Activated T-cell treated with anti-CD3 and anti-CD28 coated beads, Interleukin-2, amount 50 U/mL, for 48 hours (primary cell): ENCODE results near the gene LCP2.

Experiments used
- DNase-seq, 2 experiments: peaks; one replicate each; pipeline ENCODE4 v3.0.0-alpha.2; 2020

Gene LCP2

GRCh38 chr5:170314541-170315095 lies 17.0 kb upstream of the LCP2 start:
- no peak for DNase-seq

- no peak for DNase-seq
Observed at GRCh38 chr5:170313816-170314215, 16.2 kb upstream of the LCP2 start.

- peak; percentile 53 to 61 for DNase-seq
Observed at GRCh38 chr5:170313344-170313743, 15.8 kb upstream of the LCP2 start.

GRCh38 chr5:170312666-170313065 lies 15.1 kb upstream of the LCP2 start:
- DNase-seq: peak; percentile 70 to 79

- no peak for DNase-seq
Observed at GRCh38 chr5:170312301-170312595, 14.7 kb upstream of the LCP2 start.

GRCh38 chr5:170311511-170312300 lies 14.1 kb upstream of the LCP2 start:
- DNase-seq: no peak

GRCh38 chr5:170310256-170310926 lies 12.8 kb upstream of the LCP2 start:
- DNase-seq: no peak

GRCh38 chr5:170308686-170309085 lies 11.1 kb upstream of the LCP2 start:
- no peak for DNase-seq

GRCh38 chr5:170307575-170308465 lies 10.2 kb upstream of the LCP2 start:
- no peak for DNase-seq

GRCh38 chr5:170306381-170306831 lies 8.8 kb upstream of the LCP2 start:
- DNase-seq: no peak

- no peak for DNase-seq
Observed at GRCh38 chr5:170305646-170306025, 8.1 kb upstream of the LCP2 start.

- no peak for DNase-seq
Observed at GRCh38 chr5:170305016-170305645, 7.6 kb upstream of the LCP2 start.

- no peak for DNase-seq
Observed at GRCh38 chr5:170303549-170303948, 6.0 kb upstream of the LCP2 start.

- peak; percentile 69 to 77 for DNase-seq
Observed at GRCh38 chr5:170302653-170303501, 5.3 kb upstream of the LCP2 start.

- DNase-seq: no peak
Observed at GRCh38 chr5:170301981-170302652, 4.5 kb upstream of the LCP2 start.

- DNase-seq: no peak
Observed at GRCh38 chr5:170301149-170301548, 3.6 kb upstream of the LCP2 start.

GRCh38 chr5:170300361-170301013 lies 2.9 kb upstream of the LCP2 start:
- no peak for DNase-seq

GRCh38 chr5:170296935-170297588 lies 515 bp downstream of the LCP2 start:
- no peak for DNase-seq

- no peak for DNase-seq
Observed at GRCh38 chr5:170296036-170296934, 1.3 kb downstream of the LCP2 start.
